ENCODE data around the gene ACTC1.

DNA sequence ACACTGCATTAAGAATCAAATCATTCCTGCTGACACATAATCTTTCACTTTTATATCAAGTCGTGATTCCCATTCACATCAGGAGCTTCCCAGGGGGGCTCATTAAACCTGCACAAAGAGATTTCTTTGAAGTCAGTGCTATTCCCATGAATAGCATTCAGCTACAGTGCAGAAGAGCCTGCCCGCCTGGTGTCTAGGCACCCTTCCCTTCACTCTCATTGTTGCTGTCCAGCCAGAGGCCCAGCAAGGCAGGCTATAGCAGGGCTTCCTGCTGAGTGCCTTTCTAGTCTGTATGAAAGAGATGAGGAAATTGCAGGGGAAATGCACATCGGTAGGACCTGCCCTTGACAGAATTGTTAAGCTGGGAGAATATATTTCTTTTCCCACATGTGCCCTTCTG, 36.0 kb downstream of the ACTC1 start:
- no peak for TF ChIP-seq POLR2A (IDR thresholded peaks at IDR 0.05)
- TF ChIP-seq, protein P1, sequence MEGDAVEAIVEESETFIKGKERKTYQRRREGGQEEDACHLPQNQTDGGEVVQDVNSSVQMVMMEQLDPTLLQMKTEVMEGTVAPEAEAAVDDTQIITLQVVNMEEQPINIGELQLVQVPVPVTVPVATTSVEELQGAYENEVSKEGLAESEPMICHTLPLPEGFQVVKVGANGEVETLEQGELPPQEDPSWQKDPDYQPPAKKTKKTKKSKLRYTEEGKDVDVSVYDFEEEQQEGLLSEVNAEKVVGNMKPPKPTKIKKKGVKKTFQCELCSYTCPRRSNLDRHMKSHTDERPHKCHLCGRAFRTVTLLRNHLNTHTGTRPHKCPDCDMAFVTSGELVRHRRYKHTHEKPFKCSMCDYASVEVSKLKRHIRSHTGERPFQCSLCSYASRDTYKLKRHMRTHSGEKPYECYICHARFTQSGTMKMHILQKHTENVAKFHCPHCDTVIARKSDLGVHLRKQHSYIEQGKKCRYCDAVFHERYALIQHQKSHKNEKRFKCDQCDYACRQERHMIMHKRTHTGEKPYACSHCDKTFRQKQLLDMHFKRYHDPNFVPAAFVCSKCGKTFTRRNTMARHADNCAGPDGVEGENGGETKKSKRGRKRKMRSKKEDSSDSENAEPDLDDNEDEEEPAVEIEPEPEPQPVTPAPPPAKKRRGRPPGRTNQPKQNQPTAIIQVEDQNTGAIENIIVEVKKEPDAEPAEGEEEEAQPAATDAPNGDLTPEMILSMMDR (IDR thresholded peaks at IDR 0.05), result no peak
